Right hindlimb (tissue), 1 donor: ENCODE data around the gene MTMR3.

Experiments used
- DNase-seq: peaks from one replicate; pipeline ENCODE4 v3.0.0-alpha.2; 2018

The MTMR3 gene

DNA sequence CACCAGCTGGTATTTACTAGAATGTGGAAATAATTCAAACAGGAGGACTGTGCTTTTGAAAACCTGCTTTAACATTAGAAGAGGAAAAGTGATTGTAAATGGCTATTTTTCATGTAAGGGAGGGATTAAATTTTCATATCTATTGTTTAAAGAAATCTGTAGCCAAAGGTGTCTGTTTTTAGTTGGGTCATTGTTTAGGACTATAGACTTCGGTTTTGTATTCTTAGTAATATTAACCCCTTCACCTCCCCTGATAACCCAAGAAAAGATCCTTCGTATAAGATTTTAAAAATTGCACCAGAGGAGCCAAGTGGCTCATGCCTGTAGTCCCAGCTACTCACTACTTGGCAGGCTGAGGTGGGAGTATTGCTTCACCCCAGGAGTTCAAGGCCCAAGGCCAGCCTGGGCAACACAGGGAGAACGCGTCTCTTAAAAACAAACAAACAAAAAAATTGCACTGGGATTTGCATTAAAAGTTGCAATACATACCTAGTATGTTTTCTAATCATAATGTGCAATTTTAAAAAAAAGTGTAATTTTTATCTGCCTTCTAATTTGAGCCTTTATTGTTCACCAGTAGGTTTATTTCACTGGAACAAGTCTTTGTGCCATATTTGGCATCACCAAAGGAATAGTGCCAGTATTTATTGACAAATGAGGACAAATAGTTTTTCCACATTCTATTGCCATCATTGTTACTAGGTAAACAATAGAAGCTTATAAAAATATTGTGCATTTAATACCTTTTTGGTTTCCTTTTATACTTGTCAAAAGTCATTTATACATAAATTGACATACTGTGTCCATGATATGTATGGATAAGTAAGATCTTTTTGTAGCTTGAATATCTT, 34.3 kb downstream of the MTMR3 start:
- DNase-seq, result no peak

DNA sequence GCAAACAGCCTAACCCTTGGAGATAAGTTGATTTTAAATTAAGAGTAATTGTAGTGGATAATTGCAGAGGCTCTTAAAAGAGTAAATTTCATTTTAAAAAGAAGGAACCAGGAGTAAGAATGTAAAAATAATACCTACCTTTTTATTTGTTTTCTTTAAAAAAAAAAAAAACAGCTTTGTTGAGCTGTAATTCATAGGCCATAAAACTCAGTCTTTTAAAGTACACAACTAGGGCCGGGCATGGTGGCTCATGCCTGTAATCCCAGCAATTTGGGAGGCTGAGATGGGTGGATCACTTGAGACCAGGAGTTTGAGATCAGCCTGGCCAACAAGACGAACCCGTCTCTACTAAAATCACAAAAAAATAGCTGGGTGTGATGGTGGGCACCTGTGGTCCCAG, 42.4 kb downstream of the MTMR3 start:
- DNase-seq, result no peak

DNA sequence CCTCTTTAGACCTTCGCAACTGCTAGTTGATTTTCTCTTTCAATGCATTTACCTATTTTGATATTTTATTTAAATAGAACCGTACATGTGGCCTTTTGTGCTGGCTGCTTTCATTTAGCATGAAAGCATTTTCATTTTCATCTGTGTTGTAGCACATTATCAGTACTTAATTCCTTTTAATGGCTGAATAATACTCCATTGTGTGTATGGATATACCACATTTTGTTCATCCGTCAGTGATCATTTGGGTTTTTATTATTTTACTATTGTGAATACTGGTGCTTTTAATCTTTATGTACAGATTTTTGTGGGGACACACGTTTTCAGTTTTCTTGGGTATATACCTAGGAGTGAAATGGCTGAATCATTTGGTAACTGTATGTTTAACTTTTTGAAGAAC, 43.1 kb downstream of the MTMR3 start:
- DNase-seq, result no peak

DNA sequence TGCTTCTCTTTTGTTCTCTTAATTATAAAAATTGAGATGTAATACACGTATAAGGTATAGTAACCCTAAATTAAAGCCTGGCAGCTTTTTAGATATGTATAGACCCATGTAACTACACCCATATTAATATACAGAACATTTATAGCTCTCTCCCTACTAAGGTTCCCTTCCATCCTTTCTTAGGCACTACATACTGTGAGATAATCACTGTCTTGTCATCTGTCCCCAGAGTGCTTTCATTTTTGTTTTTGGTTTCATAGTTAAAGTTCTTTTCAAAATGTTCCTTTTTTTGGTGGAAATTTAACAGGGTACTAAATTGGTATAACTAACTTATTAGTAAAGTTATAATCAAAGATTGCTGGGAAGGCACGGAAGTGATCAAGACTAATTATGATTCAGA, 49.2 kb downstream of the MTMR3 start:
- no peak for DNase-seq

DNA sequence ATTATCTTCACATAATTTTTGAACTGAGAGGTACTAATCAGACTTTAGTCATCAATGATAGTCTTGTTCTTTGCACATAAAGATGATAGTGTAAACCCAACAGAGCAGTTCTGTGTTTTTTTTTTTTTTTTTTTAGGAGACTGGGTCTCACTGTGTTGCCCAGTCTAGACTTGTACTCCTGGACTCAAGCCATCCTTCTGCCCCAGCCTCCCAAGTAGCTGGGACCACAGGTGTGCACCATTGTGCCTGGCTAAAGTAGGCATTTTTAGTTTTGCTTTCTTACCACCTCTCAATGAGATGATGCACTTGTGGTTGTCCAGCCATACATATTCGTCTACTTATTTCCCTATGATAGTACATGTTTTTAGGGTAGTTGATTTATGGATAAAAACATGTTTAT, 50.6 kb downstream of the MTMR3 start:
- no peak for DNase-seq

DNA sequence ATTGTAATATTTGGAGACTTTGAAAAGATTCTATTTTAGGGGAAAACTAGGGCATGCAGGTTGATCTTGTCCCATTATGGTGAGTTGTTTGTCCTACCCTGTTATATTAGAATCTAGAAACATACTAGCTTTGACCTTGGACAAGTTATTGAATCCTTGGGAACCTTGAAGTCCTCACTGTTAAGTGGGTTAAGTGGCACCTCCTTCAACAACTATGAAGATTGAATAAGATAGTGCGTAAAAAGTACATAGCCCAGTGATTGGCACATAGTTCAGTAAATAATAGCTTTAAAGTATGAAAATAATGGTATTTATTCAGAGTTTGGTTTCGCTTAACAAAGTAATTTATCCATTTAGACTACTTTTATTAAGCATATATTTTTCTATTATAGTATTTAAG, 51.6 kb downstream of the MTMR3 start:
- DNase-seq, result no peak

DNA sequence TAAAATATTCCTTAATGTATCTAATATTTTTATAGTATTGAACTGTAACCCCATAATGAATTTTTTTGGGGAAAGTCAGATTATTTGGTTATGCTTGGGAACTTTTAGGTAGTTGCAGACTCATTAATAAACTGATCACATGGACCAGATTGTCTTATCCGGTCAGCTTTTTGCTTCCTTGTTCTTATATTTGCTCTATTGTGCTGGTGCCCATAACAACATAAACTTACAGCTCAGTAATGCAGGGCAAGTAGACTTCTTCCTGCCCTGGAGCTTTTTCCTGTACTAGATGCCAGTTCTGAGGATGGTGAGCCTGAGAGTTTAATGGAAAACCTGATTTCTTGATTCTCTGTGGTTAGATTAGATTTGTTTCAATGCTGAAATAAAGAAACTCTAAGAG, 53.2 kb downstream of the MTMR3 start:
- no peak for DNase-seq

DNA sequence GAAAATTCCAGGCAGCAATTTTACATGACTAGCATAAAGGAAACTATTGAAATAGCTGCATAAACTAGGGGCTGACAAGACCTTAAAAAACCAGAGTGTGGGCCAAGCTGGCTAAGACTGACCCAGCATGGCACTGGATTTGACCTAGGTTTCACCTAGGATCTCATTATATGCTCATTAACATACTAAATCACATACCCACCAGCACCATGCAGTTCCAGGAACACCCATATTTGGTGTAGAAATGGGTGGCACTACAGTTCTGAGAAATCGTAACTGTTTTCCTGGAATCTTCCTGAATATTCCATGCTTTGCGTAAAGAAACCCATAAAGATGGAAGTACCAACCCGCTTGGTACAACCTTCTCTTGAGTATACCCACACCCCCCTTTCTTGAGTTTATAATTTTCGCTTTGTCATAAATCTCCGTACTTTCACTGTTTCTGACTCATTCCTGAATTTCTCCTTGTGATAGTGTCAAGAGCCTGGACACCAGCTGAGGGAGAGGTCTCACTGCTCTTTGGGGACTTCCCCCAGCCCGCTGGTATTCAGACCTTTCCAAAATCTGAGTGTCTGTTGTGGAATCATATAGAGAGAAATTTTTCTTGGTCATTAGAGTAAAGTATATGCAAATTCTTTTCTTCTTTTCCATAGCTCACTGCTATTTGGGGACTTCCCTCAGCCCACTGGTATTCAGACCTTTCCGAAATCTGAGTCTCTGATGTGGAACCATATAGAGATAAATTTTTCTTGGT, 55.1 kb downstream of the MTMR3 start:
- DNase-seq, result no peak

DNA sequence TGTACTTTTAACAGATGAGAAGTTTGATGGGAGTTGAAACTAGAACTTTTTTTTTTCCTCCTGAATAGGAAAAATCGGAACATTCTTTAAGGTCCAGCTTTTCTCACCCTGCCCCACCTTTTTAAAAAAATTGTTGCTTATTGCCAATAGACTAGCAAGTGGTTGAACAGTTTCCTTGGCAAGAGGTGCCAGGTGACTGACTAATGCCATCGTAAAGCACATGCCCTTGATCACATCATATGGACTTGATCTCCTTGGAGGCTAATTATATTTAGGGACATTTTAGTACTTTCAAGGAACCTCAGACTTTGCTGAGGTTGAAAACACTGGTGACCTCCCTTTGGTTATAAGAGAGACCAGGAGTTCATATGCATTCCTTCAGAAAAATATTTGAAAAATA, 57.6 kb downstream of the MTMR3 start:
- DNase-seq, result no peak

DNA sequence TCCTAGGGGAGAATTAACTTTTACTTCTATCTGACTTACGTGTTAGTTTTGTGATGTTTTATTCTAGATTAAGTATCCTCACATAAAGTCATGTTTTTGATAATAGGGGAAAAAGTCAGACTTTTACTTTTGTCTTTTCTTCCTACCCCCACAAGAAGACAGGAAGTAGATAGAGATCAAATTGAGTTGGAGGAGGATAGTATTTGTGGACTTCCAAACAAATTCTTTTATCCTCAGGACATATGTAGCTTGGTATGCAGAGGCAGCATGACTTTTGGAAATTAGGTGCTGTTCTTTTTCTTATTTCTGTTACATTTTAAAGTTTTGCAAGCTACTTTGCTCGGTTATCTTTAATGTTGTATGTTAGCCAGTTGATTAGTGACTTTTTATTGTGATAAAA, 61.4 kb downstream of the MTMR3 start:
- no peak for DNase-seq

DNA sequence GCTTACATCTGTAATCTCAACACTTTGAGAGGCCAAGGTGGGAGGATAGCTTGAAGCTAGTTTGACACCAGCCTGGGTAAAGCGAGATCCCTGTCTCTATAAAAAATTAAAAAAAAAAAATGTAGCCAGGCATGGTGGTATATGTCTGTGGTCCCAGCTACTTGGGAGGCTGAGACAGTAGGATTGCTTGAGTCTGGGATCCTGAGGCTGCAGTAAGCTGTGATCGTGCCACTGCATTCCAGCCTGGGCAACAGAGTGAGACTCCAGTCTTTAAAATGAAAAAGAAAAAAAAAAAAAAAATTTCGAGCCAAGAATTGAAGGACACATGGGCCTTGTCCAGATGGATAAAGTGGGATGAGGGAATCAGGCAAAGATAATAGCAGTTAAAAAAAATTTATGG, 62.5 kb downstream of the MTMR3 start:
- DNase-seq, result no peak

DNA sequence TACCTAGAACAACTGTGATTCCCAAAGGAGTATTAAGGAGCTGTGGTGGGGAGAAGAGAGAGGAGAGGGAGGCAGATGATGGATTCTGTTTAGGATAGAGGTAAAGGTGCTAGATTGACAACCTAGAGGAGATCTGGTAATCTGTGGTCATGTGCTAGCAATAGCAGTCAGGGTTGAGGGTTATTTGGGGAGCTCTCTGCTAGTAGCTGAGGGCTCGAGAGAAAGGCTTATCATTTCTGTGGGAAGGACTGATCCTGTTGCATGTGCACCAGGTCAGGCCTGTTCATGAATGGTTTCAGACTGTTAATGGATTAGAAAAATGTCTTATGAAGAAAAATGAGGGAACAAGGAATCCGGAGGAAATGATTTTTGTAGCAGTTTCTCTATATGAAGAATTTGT, 63.2 kb downstream of the MTMR3 start:
- no peak for DNase-seq

DNA sequence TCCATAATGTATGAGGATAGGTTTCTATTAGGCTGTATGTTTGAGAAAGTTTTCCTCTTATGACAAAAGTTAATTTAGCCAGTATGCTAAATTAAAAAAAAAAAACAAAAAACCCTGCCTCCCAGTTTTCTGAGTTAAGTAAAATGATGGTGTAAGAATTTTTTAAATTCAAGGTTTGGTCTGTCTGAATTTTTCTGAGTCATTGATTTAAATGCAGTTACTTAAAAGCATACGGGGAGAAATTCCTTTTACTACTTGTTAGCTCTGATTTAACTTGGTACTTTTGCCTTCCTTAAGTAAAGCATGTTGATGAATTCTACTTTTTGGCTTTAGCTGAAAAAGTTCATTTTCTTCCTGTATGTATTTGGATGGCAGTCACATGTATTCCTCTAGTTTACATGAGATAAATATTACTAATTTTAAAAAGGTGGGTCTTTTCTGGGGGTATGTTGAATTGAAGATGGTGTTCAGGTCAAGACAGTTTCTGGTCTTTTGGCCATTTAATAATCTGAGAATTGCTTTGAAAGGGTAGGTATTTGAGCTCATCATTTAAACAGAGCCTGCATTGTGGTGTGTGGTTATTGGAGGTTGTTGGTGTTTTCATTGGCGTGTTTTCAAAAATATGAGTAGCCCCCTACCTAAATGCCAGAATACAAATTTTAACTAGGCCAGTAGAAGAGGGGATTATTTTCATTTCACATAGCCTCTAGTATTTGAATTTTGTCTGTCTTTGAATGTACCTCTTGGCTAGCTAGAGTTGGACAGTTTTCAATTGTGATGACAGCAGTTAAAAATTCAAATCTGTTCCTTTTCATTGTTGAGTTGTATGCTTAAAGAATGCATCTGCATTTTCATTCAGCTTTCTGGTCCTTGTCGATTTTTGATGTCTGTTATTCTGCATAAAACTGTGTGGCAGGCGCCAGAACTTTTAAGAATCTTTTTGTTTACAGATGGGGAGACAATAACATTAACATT, 64.7 kb downstream of the MTMR3 start:
- DNase-seq, result no peak

DNA sequence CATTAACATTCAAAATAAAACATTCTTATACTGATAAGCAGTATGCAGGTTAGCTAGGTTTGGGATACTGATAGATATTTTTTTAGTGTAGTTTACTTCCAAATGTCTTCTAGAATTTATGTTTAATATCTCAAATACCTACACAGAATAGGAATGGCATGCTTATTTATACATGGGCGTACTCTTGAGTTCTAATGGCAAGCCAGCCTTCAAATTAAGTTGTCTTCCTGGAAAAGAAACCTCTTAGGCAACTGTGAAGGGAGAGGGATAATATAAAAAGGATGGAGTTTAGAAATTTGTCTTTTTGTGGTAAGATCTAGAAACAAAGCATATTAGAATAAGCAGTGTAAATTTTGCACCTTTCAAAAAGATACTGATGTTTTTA, 65.4 kb downstream of the MTMR3 start:
- no peak for DNase-seq

DNA sequence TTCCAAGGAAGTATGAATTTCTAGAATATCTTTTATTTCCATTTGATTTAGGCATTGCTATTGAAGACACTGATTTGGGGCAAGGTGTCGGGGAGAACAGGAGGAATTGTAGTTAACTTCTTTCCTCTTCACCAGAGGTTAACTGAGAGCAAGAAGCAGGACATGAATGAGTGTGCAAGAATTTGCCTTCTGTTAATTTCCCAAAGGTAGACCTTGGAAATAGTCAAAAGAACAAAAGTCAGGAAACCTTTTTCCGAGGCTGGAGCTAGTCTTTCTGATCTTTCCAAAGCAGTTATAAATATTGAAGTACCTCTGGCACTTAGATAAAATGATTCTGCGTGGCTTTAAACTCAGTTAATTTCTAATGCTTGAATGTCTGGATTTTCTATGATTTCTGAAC, 66.9 kb downstream of the MTMR3 start:
- DNase-seq, result no peak

DNA sequence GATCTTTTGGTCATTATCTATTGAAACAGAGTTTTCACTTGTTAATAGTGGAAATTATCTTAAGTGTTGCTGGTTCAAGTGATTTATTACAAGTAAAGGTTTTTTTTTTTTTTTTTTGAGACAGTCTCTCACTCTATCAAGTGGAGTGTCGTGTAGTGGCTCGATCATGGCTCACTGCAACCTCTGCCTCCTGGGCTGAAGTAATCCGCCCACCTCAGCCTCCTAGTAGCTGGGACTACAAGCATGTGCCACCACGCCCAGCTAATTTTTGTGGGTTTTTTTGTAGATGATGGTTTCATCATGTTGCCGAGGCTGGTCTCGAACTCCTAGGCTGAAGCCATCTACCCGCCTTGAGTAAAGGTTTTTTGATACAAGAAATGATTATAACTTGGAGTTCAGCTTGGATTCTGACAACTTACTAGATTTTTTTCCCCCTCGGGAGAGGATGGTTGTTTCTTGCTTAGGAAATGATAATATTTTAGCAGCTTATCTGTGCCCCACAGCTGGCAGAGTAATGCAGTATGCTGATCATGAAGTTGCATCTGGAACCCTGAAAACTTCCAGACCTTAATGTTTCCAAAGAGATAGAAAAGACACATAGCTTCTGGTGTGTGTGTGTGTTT, 68.9 kb downstream of the MTMR3 start:
- no peak for DNase-seq

DNA sequence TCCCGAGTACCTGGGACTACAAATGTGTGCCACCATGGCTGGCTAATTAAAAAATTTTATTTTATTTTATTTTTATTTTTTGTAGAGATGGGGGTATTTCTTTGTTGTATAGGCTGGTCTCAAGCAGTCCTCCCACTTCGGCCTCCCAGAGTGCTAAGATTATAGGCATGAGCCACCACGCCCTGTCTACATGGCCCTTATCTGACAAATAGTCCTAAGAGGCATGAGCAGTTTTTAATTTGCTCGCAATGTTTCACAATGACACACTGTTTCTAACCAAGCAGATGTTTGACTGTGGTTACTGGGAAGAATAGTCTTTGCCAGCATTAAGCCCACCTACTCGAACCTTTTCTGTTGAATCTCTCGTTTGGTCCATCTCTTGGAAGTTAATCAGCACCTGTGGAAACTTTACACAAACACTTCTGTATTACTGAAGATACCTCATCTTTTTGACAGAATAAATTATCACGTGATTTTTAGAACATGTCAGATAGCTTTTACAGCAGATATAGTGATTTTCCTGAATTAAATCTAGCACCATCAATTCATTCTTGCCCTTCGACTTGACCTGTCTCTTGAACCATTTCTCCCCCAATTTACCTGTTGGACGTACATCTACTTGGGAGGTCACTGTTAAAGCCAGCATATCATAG, 71.4 kb downstream of the MTMR3 start:
- no peak for DNase-seq

DNA sequence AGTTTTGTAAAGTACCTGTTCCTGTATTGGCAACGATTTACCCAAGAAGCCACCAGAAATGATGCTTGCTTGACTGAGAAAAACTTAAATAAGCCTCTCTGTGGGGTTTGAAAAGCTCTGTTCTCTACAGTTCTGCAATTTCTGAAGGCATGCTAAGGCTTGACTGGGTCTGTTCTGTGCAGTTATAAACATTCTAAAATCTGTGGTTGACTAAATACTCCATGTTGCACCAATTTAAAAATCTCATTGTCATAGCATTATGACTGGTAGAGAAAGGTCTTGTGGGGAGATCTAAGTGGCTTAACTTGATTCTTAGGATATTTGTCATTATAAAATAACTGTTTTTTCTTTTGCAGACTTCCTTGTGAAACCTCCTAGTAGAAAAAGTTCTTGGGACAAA, 73.7 kb downstream of the MTMR3 start:
- no peak for DNase-seq

DNA sequence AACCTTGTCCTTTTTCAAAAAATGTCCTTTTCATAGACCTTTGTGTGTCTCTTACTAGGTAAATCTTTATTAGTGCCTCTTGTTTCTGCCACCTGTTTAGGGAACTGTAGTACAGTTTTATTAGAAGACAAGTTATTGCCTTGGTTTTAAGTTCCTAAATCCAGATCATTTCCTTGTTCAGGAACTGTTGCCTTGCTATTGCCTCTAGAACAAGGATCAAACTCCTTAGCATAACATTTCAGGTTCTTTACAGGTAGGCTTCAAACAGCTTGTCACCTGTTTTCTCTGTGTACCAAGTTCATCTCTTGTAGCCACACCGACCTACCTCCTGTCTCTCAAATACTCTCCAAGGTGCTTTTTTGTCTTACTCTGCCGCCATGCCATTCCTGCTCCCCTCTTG, 75.2 kb downstream of the MTMR3 start:
- no peak for DNase-seq

DNA sequence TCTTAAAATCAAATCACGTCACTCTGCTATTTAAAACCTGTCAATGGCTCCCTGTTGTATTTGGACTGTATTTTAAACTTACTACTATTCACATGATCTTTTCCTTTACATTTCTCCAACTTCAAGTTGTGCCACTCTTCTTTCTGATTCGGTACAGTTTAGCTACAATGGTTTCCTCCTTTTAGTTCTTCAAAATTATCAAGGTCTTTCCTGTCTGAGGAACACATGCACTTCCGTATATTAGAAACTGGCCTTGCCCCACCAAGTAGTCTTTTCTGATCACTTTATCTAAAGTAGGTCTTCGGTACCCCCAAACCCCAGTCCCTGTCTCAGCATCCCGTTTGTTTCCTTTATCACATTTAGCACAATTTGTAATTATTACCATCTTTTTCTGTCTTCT, 81.8 kb downstream of the MTMR3 start:
- DNase-seq, result no peak

DNA sequence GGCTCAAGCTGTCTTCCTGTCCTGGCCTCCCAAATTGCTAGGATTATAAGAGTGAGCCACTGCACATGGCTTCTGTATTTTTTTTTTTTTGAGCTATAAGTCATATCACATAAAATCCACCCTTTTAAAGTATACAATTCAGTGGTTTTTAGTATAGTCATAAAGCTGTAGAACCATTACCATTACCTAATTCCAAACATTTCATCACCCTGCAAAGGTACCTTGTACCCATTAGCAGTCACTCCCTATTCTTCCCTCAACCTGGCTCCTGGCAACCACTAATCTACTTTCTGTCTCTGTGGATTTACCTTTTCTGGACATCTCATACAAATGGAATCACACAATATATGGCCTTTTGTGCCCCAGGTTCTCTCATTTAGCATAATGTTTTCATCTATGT, 84.5 kb downstream of the MTMR3 start:
- DNase-seq, result no peak

DNA sequence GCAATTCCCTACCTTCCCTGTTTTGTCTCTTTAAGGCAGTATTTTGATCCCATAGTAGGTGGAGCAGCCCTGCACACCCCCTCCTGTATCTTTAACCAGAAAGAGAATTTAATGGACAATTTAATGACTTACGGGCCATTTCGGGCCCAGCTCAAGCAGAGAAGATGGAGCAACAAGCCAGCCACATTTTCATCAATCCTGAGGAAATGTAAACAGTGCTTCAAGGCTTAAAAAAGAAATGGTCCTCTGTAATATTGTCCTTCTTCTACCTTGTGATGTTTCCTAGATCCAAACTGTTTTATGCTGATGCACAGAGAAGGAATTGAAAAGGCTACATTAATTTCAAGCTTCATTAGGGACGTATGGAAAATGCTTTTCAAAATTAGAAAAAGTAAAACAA, 88.6 kb downstream of the MTMR3 start:
- no peak for DNase-seq
